ENCODE data around the gene ACTA2.

ACTA2 gene

GRCh38 chr10:88999625-89000024, 47.1 kb upstream of the ACTA2 start:
- Histone ChIP-seq H3K27ac (ENCODE audit: low read length) (no peak overlapping the region), H3K4me1 (ENCODE audit: low read length) (peaks cover 9% of the 10 kb centered on the region), H3K4me2 (ENCODE audit: low read depth, low read length) (no peak overlapping the region), H3K36me3 (replicated peaks; ENCODE audit: insufficient read depth, low read length) (no peaks in the 10 kb centered on the region), H3K4me3 (ENCODE audit: low read length) (no peak overlapping the region), H3K9me3 (replicated peaks; ENCODE audit: insufficient read depth, low read length) (no peaks in the 10 kb centered on the region), H2AFZ (ENCODE audit: low read length) (no peak overlapping the region), H3K9ac (ENCODE audit: low read length) (no peak overlapping the region), H3K27me3 (replicated peaks; ENCODE audit: insufficient read depth, low read length) (no peaks in the 10 kb centered on the region), H3K79me2 (ENCODE audit: low read length) (no peaks in the 10 kb centered on the region), H3K9me2 (replicated peaks; ENCODE audit: insufficient read depth, low read length) (no peaks in the 10 kb centered on the region), H3F3A (ENCODE audit: insufficient read depth, low read length) (peaks cover 8% of the 10 kb centered on the region; the same call in 1 of the 2 replicates), H4K20me1 (ENCODE audit: insufficient read depth, low read length) (no peaks in the 10 kb centered on the region)
- DNase-seq, result no peak
- TF ChIP-seq EZH2phosphoT487 (IDR thresholded peaks at IDR 0.05; ENCODE audit: low read length) (no peak), CTCF (IDR thresholded peaks at IDR 0.05; ENCODE audit: low read length) (no peak), EZH2 (optimal IDR thresholded peaks at IDR 0.05; ENCODE audit: low read depth, low read length) (no peak)

- H3F3A ChIP-seq (ENCODE audit: insufficient read depth, low read length), result no peaks in the 10 kb centered on the region
- H3K27me3 ChIP-seq (replicated peaks; ENCODE audit: insufficient read depth, low read length), result no peaks in the 10 kb centered on the region
- no peaks in the 10 kb centered on the region for H3K9me2 ChIP-seq (replicated peaks; ENCODE audit: insufficient read depth, low read length)
- no peak overlapping the region for H3K27ac ChIP-seq (ENCODE audit: low read length)
- H4K20me1 ChIP-seq (ENCODE audit: insufficient read depth, low read length), result no peaks in the 10 kb centered on the region
- H3K79me2 ChIP-seq (ENCODE audit: low read length), result no peaks in the 10 kb centered on the region
- H3K4me3 ChIP-seq (ENCODE audit: low read length), result no peak overlapping the region
- H3K9me3 ChIP-seq (replicated peaks; ENCODE audit: insufficient read depth, low read length), result no peaks in the 10 kb centered on the region
- H2AFZ ChIP-seq (ENCODE audit: low read length), result no peak overlapping the region
- no peak overlapping the region for H3K9ac ChIP-seq (ENCODE audit: low read length)
- DNase-seq, result no peak
- TF ChIP-seq CTCF (IDR thresholded peaks at IDR 0.05; ENCODE audit: low read length), result no peak
- no peak overlapping the region for H3K4me2 ChIP-seq (ENCODE audit: low read depth, low read length)
- no peaks in the 10 kb centered on the region for H3K36me3 ChIP-seq (replicated peaks; ENCODE audit: insufficient read depth, low read length)
- H3K4me1 ChIP-seq (ENCODE audit: low read length), result no peaks in the 10 kb centered on the region; the same call in 1 of the 2 replicates
Measured at GRCh38 chr10:88996927-88997326, 44.4 kb upstream of the ACTA2 start.

GRCh38 chr10:88995156-88995876, 42.7 kb upstream of the ACTA2 start:
- Histone ChIP-seq H3K27me3 (replicated peaks; ENCODE audit: insufficient read depth, low read length) (no peaks in the 10 kb centered on the region), H3K79me2 (ENCODE audit: low read length) (no peaks in the 10 kb centered on the region), H3K4me1 (ENCODE audit: low read length) (peaks cover under 1% of the 10 kb centered on the region; the same call in 1 of the 2 replicates), H3K9me3 (replicated peaks; ENCODE audit: insufficient read depth, low read length) (no peaks in the 10 kb centered on the region), H3K36me3 (replicated peaks; ENCODE audit: insufficient read depth, low read length) (no peaks in the 10 kb centered on the region), H3K4me3 (ENCODE audit: low read length) (no peak overlapping the region), H4K20me1 (ENCODE audit: insufficient read depth, low read length) (no peaks in the 10 kb centered on the region), H3K9me2 (replicated peaks; ENCODE audit: insufficient read depth, low read length) (no peaks in the 10 kb centered on the region), H3K4me2 (ENCODE audit: low read depth, low read length) (no peak overlapping the region), H3K27ac (ENCODE audit: low read length) (no peak overlapping the region), H2AFZ (ENCODE audit: low read length) (no peak overlapping the region), H3K9ac (ENCODE audit: low read length) (no peak overlapping the region), H3F3A (ENCODE audit: insufficient read depth, low read length) (peaks cover 13% of the 10 kb centered on the region)
- TF ChIP-seq CTCF (IDR thresholded peaks at IDR 0.05; ENCODE audit: low read length) (no peak), EZH2 (optimal IDR thresholded peaks at IDR 0.05; ENCODE audit: low read depth, low read length) (no peak), EZH2phosphoT487 (IDR thresholded peaks at IDR 0.05; ENCODE audit: low read length) (no peak)
- no peak for DNase-seq

Measured in MM.1S (cell line).